ENCODE results near the gene SPTBN2.

Gene SPTBN2

GRCh38 chr11:66643745-66644437, 85.1 kb downstream of the SPTBN2 start:
- H3K27ac ChIP-seq: peak overlapping the region; percentile 91; the same call in 1 of the 2 replicates
- TF ChIP-seq CTCF (conservative IDR thresholded peaks at IDR 0.05): no peak

- peak overlapping the region; percentile 91; the same call in 1 of the 2 replicates for H3K27ac ChIP-seq
- TF ChIP-seq CTCF (conservative IDR thresholded peaks at IDR 0.05): no peak
These were observed 87.2 kb downstream of the SPTBN2 start for GRCh38 chr11:66641834-66642233.

GRCh38 chr11:66639814-66640340, 89.1 kb downstream of the SPTBN2 start:
- peak overlapping the region; percentile 91 for H3K27ac ChIP-seq

GRCh38 chr11:66639066-66639813, 89.8 kb downstream of the SPTBN2 start:
- TF ChIP-seq CTCF (conservative IDR thresholded peaks at IDR 0.05): no peak
- peak overlapping the region; percentile 91 for H3K27ac ChIP-seq

GRCh38 chr11:66638177-66639065, 90.6 kb downstream of the SPTBN2 start, which contains the start of gene RBM4:
Gene RBM4 (plus strand): TSS chr11:66638703. CDS start chr11:66639712, 1,009 bp downstream.
- peak within 1 kb of the TSS; percentile 91 for H3K27ac ChIP-seq
- no peak; the same call in 1 of the 2 replicates for TF ChIP-seq CTCF (conservative IDR thresholded peaks at IDR 0.05)

- TF ChIP-seq CTCF (conservative IDR thresholded peaks at IDR 0.05): no peak
- H3K27ac ChIP-seq: peak overlapping the region; percentile 91
These were observed 91.3 kb downstream of the SPTBN2 start for GRCh38 chr11:66637557-66638176.

- peak overlapping the region; percentile 91; the same call in 1 of the 2 replicates for H3K27ac ChIP-seq
- no peak for TF ChIP-seq CTCF (conservative IDR thresholded peaks at IDR 0.05)
These were observed 92.6 kb downstream of the SPTBN2 start for GRCh38 chr11:66636411-66636810.

Data from VCaP (cell line).